Trophoblast cell (in vitro differentiated cells and primary cell): ENCODE results near the gene PTPRN2.

Experiments
- DNase-seq, 2 donors: peaks; one replicate each; pipeline ENCODE4 v3.0.0-alpha.2; 2016
- H2AFZ ChIP-seq: 2 replicates; pipeline ENCODE4 v1.6.1; 2013; ENCODE audit warnings: low read length, moderate library complexity, mild to moderate bottlenecking; ENCODE audit not compliant: insufficient read depth, poor library complexity
- H2AK5ac ChIP-seq: 2 replicates; pipeline ENCODE4 v1.6.1; 2013; ENCODE audit warnings: mild to moderate bottlenecking, low read length
- H2BK120ac ChIP-seq: 2 replicates; pipeline ENCODE4 v1.6.1; 2013; ENCODE audit warnings: low read length, mild to moderate bottlenecking, moderate library complexity; ENCODE audit not compliant: insufficient read depth, poor library complexity
- H2BK12ac ChIP-seq: 2 replicates; pipeline ENCODE4 v1.6.1; 2013; ENCODE audit warnings: mild to moderate bottlenecking, low read length, moderate library complexity
- H2BK5ac ChIP-seq: 2 replicates; pipeline ENCODE4 v1.6.1; 2013; ENCODE audit warnings: low read length, low read depth, moderate library complexity, mild to moderate bottlenecking; ENCODE audit not compliant: poor library complexity
- H3K14ac ChIP-seq: 2 replicates; pipeline ENCODE4 v1.6.1; 2013; ENCODE audit warnings: mild to moderate bottlenecking, low read length
- H3K18ac ChIP-seq: 2 replicates; pipeline ENCODE4 v1.6.1; 2013; ENCODE audit warnings: mild to moderate bottlenecking, low read length
- H3K23ac ChIP-seq: 2 replicates; pipeline ENCODE4 v1.6.1; 2013; ENCODE audit warnings: low read length
- H3K27ac ChIP-seq: 2 replicates; pipeline ENCODE4 v1.5.1; 2013; ENCODE audit warnings: low read depth, mild to moderate bottlenecking, inconsistent platforms, low read length, moderate library complexity
- H3K27me3 ChIP-seq: 2 replicates; pipeline ENCODE4 v1.6.1; 2013; ENCODE audit warnings: inconsistent platforms, mild to moderate bottlenecking, low read length, moderate library complexity; ENCODE audit not compliant: insufficient read depth
- H3K36me3 ChIP-seq, 2 experiments: 1 replicate in 1 of 2; 2 replicates in 1 of 2; pipeline ENCODE4 v1.6.1; 2013; ENCODE audit warnings: low read length in 2 of 2, mild to moderate bottlenecking in 2 of 2, moderate library complexity in 1 of 2; ENCODE audit not compliant: insufficient read depth in 2 of 2, control insufficient read depth in 1 of 2
- H3K4ac ChIP-seq: 2 replicates; pipeline ENCODE4 v1.6.1; 2013; ENCODE audit warnings: low read depth, mild to moderate bottlenecking, low read length, moderate library complexity
- H3K4me1 ChIP-seq, 2 experiments: 1 replicate in 1 of 2; 2 replicates in 1 of 2; pipeline ENCODE4 v1.6.1; 2013; ENCODE audit warnings: low read length in 2 of 2, mild to moderate bottlenecking in 2 of 2, moderate library complexity in 1 of 2; ENCODE audit not compliant: insufficient read depth in 2 of 2, control insufficient read depth in 1 of 2
- H3K4me2 ChIP-seq: 2 replicates; pipeline ENCODE4 v1.6.1; 2013; ENCODE audit warnings: inconsistent platforms, mild to moderate bottlenecking, low read length, moderate library complexity
- H3K4me3 ChIP-seq: 2 replicates; pipeline ENCODE4 v1.5.1; 2013; ENCODE audit warnings: mild to moderate bottlenecking, low read depth, low read length, inconsistent platforms
- H3K79me1 ChIP-seq: one replicate; pipeline ENCODE4 v1.6.1; 2013; ENCODE audit warnings: low read length
- H3K79me2 ChIP-seq: 2 replicates; pipeline ENCODE4 v1.6.1; 2013; ENCODE audit warnings: low read length, mild to moderate bottlenecking; ENCODE audit not compliant: control insufficient read depth, insufficient read depth, poor library complexity
- H3K9ac ChIP-seq: 2 replicates; pipeline ENCODE4 v1.6.1; 2013; ENCODE audit warnings: mild to moderate bottlenecking, low read length
- H3K9me3 ChIP-seq: 2 replicates; pipeline ENCODE4 v1.6.1; 2013; ENCODE audit warnings: low read depth, mild to moderate bottlenecking, control low read depth, inconsistent platforms, low read length; ENCODE audit not compliant: insufficient read depth
- H4K12ac ChIP-seq: 2 replicates; pipeline ENCODE4 v1.6.1; 2013; ENCODE audit warnings: low read depth, mild to moderate bottlenecking, low read length, moderate library complexity
- H4K8ac ChIP-seq: 2 replicates; pipeline ENCODE4 v1.6.1; 2013; ENCODE audit warnings: low read depth, mild to moderate bottlenecking, low read length, moderate library complexity
- H4K91ac ChIP-seq: one replicate; pipeline ENCODE4 v1.6.1; 2013; ENCODE audit warnings: low read depth, mild to moderate bottlenecking, low read length, moderate library complexity
- WGBS: extraction: QIAGEN DNeasy Blood & Tissue Kit; methylation state at CpG from one replicate; pipeline ENCODE4 v1.1.7; 2013; ENCODE audit warnings: missing lambda C conversion rate; ENCODE audit not compliant: insufficient read length, insufficient coverage; ENCODE audit errors: extremely low coverage; 5-methylcytosine and 5-hydroxymethylcytosine counted together

Gene PTPRN2

GRCh38 chr7:158367634-158367982 is 220.0 kb downstream of the PTPRN2 start:
- Histone ChIP-seq H3K36me3 (no peaks in the 10 kb centered on the region), H3K9ac (no peak overlapping the region), H3K79me1 (no peaks in the 10 kb centered on the region), H4K91ac (no peak overlapping the region), H3K18ac (no peak overlapping the region), H2BK12ac (no peak overlapping the region), H3K4ac (no peak overlapping the region), H3K79me2 (no peaks in the 10 kb centered on the region), H3K4me1 (no peaks in the 10 kb centered on the region), H3K4me3 (no peak overlapping the region), H3K27ac (no peak overlapping the region), H3K9me3 (peaks cover 27% of the 10 kb centered on the region), H4K12ac (no peak overlapping the region), H2BK120ac (no peak overlapping the region), H3K4me2 (no peak overlapping the region), H2AK5ac (no peak overlapping the region), H3K27me3 (no peaks in the 10 kb centered on the region), H4K8ac (no peak overlapping the region), H3K23ac (no peak overlapping the region), H2AFZ (no peak overlapping the region), H3K14ac (no peak overlapping the region), H2BK5ac (no peak overlapping the region)
- DNase-seq, result no peak
- no CpG with 5 or more reads among the region's 3 CpGs for WGBS

DNA sequence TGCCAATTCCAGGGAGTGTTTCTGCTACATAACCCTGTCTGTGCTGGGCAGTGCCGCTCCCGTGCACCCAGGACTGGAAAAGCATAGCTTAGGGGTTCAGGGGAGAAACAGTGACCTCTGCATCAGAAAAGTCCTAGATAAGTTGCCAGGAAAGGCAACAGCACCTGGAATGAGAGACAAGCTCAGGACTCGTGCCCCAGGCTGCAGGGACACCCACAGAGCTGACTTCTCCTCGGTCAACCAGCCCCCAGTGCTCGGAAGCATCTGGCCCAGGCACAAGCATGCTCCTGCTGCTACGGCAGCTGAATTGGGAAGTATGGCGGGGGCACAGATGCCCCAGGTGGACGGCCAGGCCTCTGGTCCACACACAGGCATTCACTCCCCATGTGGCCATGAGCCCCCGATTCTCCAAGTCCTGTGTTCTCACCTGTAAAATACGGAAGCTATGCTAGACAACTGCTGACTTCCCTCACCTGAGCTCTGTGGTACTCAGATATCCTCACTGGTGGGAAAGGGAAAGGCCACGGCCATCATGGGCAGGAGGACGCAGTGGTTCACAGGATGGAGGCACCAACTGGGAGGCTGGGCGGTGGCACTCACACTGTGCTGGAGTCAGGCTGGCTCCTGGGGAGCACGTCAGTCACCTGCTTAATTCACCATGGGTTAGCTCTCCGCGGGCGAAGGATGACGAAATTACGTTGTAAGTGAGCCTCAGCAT is 220.5 kb downstream of the PTPRN2 start:
- no peak overlapping the region for H3K14ac ChIP-seq
- H3K79me2 ChIP-seq, result no peaks in the 10 kb centered on the region
- H3K36me3 ChIP-seq, result no peaks in the 10 kb centered on the region
- no peak overlapping the region for H3K4me3 ChIP-seq
- no peak overlapping the region for H4K91ac ChIP-seq
- H3K4me1 ChIP-seq, result no peaks in the 10 kb centered on the region
- no peak overlapping the region for H2BK120ac ChIP-seq
- H4K12ac ChIP-seq, result no peak overlapping the region
- no peak overlapping the region for H3K9ac ChIP-seq
- no peak overlapping the region for H3K27ac ChIP-seq
- H3K4ac ChIP-seq, result no peak overlapping the region
- H3K27me3 ChIP-seq, result no peaks in the 10 kb centered on the region
- no peak overlapping the region for H3K18ac ChIP-seq
- H4K8ac ChIP-seq, result no peak overlapping the region
- H2BK12ac ChIP-seq, result no peak overlapping the region
- H3K23ac ChIP-seq, result no peak overlapping the region
- DNase-seq, result no peak
- H3K79me1 ChIP-seq, result no peaks in the 10 kb centered on the region
- H3K9me3 ChIP-seq, result peaks cover 28% of the 10 kb centered on the region
- H2BK5ac ChIP-seq, result no peak overlapping the region
- WGBS, result no CpG with 5 or more reads among the region's 19 CpGs
- H3K4me2 ChIP-seq, result no peak overlapping the region
- no peak overlapping the region for H2AK5ac ChIP-seq
- no peak overlapping the region for H2AFZ ChIP-seq

DNA sequence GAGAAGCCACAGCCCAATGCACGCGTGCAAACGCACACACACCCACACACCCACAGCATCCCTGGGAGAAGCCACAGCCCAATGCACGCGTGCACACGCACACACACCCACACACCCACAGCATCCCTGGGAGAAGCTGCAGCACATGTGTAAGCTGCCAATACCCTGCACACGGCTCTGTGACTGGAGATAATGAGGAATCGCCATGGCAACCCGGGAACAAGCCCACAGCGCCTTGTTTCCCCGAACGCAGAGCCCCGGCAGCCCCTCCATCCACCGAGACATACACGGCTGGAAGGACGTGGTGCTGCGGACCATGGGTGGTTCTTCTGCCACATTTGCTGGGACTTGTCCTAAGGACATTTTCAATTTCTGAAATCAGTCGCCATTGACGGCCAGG is 221.3 kb downstream of the PTPRN2 start:
- Histone ChIP-seq H2BK120ac (no peak overlapping the region), H3K4ac (no peak overlapping the region), H2AFZ (no peak overlapping the region), H4K91ac (no peak overlapping the region), H2BK5ac (no peak overlapping the region), H3K4me2 (no peak overlapping the region), H3K23ac (no peak overlapping the region), H4K12ac (no peak overlapping the region), H3K18ac (no peak overlapping the region), H3K4me3 (no peak overlapping the region), H2AK5ac (no peak overlapping the region), H3K9me3 (peaks cover 35% of the 10 kb centered on the region), H3K9ac (no peak overlapping the region), H2BK12ac (no peak overlapping the region), H3K36me3 (no peaks in the 10 kb centered on the region), H3K79me1 (no peaks in the 10 kb centered on the region), H4K8ac (no peak overlapping the region), H3K79me2 (no peaks in the 10 kb centered on the region), H3K14ac (no peak overlapping the region), H3K27ac (no peak overlapping the region), H3K27me3 (no peaks in the 10 kb centered on the region), H3K4me1 (no peaks in the 10 kb centered on the region)
- DNase-seq, result no peak
- no CpG with 5 or more reads among the region's 19 CpGs for WGBS

DNA sequence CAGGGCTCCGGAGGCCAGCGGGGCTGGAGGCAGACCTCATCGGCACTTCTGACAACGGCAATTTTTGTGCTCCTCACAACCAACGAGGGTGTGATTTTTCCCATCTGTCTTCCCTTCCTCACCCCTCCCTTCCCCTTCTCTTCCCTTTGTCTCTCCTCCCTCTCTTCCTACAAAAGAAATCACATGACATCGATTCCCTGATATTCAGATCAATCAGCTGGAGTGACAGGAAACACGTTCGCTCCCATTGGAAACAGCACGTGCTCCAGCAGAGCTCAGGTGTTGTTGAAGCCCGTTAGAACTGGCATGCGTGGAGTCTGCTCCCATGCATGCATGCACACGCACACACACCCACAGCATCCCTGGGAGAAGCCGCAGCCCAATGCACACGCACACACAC is 222.4 kb downstream of the PTPRN2 start:
- Histone ChIP-seq H3K9me3 (peaks cover 36% of the 10 kb centered on the region), H4K91ac (no peak overlapping the region), H3K27me3 (no peaks in the 10 kb centered on the region), H2BK5ac (no peak overlapping the region), H2BK12ac (no peak overlapping the region), H3K79me2 (no peaks in the 10 kb centered on the region), H3K4ac (no peak overlapping the region), H2AK5ac (no peak overlapping the region), H3K4me2 (no peak overlapping the region), H3K79me1 (no peaks in the 10 kb centered on the region), H4K8ac (no peak overlapping the region), H3K23ac (no peak overlapping the region), H3K27ac (no peak overlapping the region), H2AFZ (no peak overlapping the region), H3K4me3 (no peak overlapping the region), H3K9ac (no peak overlapping the region), H2BK120ac (no peak overlapping the region), H3K18ac (no peak overlapping the region), H3K14ac (no peak overlapping the region), H3K4me1 (no peaks in the 10 kb centered on the region), H4K12ac (no peak overlapping the region), H3K36me3 (no peaks in the 10 kb centered on the region)
- no CpG with 5 or more reads among the region's 14 CpGs for WGBS
- no peak for DNase-seq
